ENCODE measurements around the gene WNT5A.

The WNT5A gene

GRCh38 chr3:55524565-55525244 is 37.6 kb upstream of the WNT5A start:
- no peak for TF ChIP-seq CTCF (conservative IDR thresholded peaks at IDR 0.05)
- H3K27ac ChIP-seq: no peak overlapping the region

- TF ChIP-seq CTCF (conservative IDR thresholded peaks at IDR 0.05): no peak
- H3K27ac ChIP-seq: no peak overlapping the region
Measured at GRCh38 chr3:55523471-55523870, 36.4 kb upstream of the WNT5A start.

- TF ChIP-seq CTCF (conservative IDR thresholded peaks at IDR 0.05): no peak
- H3K27ac ChIP-seq: no peak overlapping the region
Measured at GRCh38 chr3:55521738-55522421, 34.8 kb upstream of the WNT5A start.

GRCh38 chr3:55521064-55521737 is 34.1 kb upstream of the WNT5A start:
- no peak for TF ChIP-seq CTCF (conservative IDR thresholded peaks at IDR 0.05)
- H3K27ac ChIP-seq: no peak overlapping the region

- H3K27ac ChIP-seq: peak overlapping the region; percentile 16; the same call in 1 of the 2 replicates
- TF ChIP-seq CTCF (conservative IDR thresholded peaks at IDR 0.05): no peak
Measured at GRCh38 chr3:55519019-55519418, 31.9 kb upstream of the WNT5A start.

- H3K27ac ChIP-seq: peak overlapping the region; percentile 16; the same call in 1 of the 2 replicates
- TF ChIP-seq CTCF (conservative IDR thresholded peaks at IDR 0.05): no peak
Measured at GRCh38 chr3:55518451-55518850, 31.3 kb upstream of the WNT5A start.

GRCh38 chr3:55516392-55517030 is 29.4 kb upstream of the WNT5A start:
- H3K27ac ChIP-seq: no peak overlapping the region
- TF ChIP-seq CTCF (conservative IDR thresholded peaks at IDR 0.05): no peak
